H1 (cell line): ENCODE measurements around the gene RIN3. TPM values are rescaled to one million over a fixed set of nuclear protein-coding genes. Genes with fewer than 3 reads are reported as not detected.

ENCODE experiments used
- CTCF ChIA-PET: fragments of 300-600 bp; sonication (Branson Sonifier 250); formaldehyde crosslinking; loops from one replicate; lab custom pipeline; 2021; ENCODE audit not compliant: partially characterized antibody; lab: Charles Lee
- POLR2A ChIA-PET: fragments of 300-600 bp; sonication (Branson Sonifier 250); formaldehyde crosslinking; loops from one replicate; lab custom pipeline; 2021; ENCODE audit warnings: inconsistent platforms; ENCODE audit not compliant: partially characterized antibody; lab: Charles Lee
- DNase-seq, 2 experiments: peaks; one replicate each; pipeline versions ENCODE4 v3.0.0 to v3.0.0-alpha.2; 2010 to 2022; ENCODE audit warnings: low spot score in 2 of 2, low read depth in 1 of 2, mixed read lengths in 1 of 2
- FAIRE-seq: peaks from 2 replicates; lab custom pipeline; 2011; peaks lifted over from hg19 to GRCh38; lab: Jason Lieb, UNC
- H2AFZ ChIP-seq: 2 replicates; pipeline ENCODE4 v1.8.1; 2012; ENCODE audit warnings: low read length, inconsistent platforms
- H2AK5ac ChIP-seq: 2 replicates; pipeline ENCODE4 v1.6.1; 2013; ENCODE audit warnings: low read depth, low read length
- H2BK120ac ChIP-seq: replicated peaks from 2 replicates; pipeline ENCODE3; 2013; ENCODE audit warnings: low read depth, low read length, inconsistent platforms
- H2BK12ac ChIP-seq: 2 replicates; pipeline ENCODE4 v1.6.1; 2013; ENCODE audit warnings: low read depth, low read length
- H2BK15ac ChIP-seq: 2 replicates; pipeline ENCODE4 v1.6.1; 2013; ENCODE audit warnings: low read length
- H2BK20ac ChIP-seq: 2 replicates; pipeline ENCODE4 v1.6.1; 2013; ENCODE audit warnings: low read length
- H2BK5ac ChIP-seq: 2 replicates; pipeline ENCODE4 v1.6.1; 2013; ENCODE audit warnings: low read depth, low read length
- H3K14ac ChIP-seq: 2 replicates; pipeline ENCODE4 v1.6.1; 2013; ENCODE audit warnings: inconsistent platforms; ENCODE audit not compliant: insufficient read length
- H3K18ac ChIP-seq: 2 replicates; pipeline ENCODE4 v1.6.1; 2013; ENCODE audit warnings: low read length; ENCODE audit errors: extremely low read depth
- H3K23ac ChIP-seq: 2 replicates; pipeline ENCODE4 v1.6.1; 2013; ENCODE audit warnings: inconsistent platforms; ENCODE audit not compliant: insufficient read length
- H3K23me2 ChIP-seq: 2 replicates; pipeline ENCODE4 v1.6.1; 2013; ENCODE audit warnings: low read depth, low read length
- H3K27ac ChIP-seq: 2 replicates; pipeline ENCODE4 v1.6.1; 2011; ENCODE audit warnings: low read depth, low read length, inconsistent platforms
- H3K27me3 ChIP-seq, 4 experiments: replicated peaks in 1 of 4; 1 replicate in 1 of 4; 2 replicates in 3 of 4; pipeline versions ENCODE4 v1.6.1 to v1.8.1; 2011 to 2013; ENCODE audit warnings: low read length in 3 of 4, mild to moderate bottlenecking in 3 of 4, inconsistent platforms in 2 of 4, mixed read lengths in 2 of 4, moderate library complexity in 1 of 4; ENCODE audit not compliant: control insufficient read depth in 3 of 4, insufficient read depth in 3 of 4; ENCODE audit errors: extremely low read depth in 1 of 4
- H3K36me3 ChIP-seq, 4 experiments: 2 replicates each; pipeline versions ENCODE4 v1.6.1 to v1.8.1; 2011 to 2013; ENCODE audit warnings: mild to moderate bottlenecking in 4 of 4, low read length in 3 of 4, moderate library complexity in 2 of 4, control low read depth in 1 of 4, inconsistent platforms in 1 of 4; ENCODE audit not compliant: insufficient read depth in 4 of 4, control insufficient read depth in 2 of 4
- H3K4ac ChIP-seq: replicated peaks from 2 replicates; pipeline ENCODE3; 2013; ENCODE audit warnings: low read length, low read depth, mixed read lengths, inconsistent platforms; ENCODE audit not compliant: insufficient read length
- H3K4me1 ChIP-seq, 4 experiments: replicated peaks in 1 of 4; 1 replicate in 1 of 4; 2 replicates in 3 of 4; pipeline versions ENCODE4 v1.6.1 to v1.8.1; 2011 to 2013; ENCODE audit warnings: low read length in 3 of 4, inconsistent platforms in 2 of 4, mixed read lengths in 1 of 4; ENCODE audit not compliant: insufficient read depth in 4 of 4, control insufficient read depth in 3 of 4
- H3K4me2 ChIP-seq, 2 experiments: 2 replicates each; pipeline versions ENCODE4 v1.6.1 to v1.8.1; 2011 to 2013; ENCODE audit warnings: low read depth in 2 of 2, low read length in 2 of 2, control low read depth in 1 of 2, inconsistent platforms in 1 of 2, mild to moderate bottlenecking in 1 of 2; ENCODE audit not compliant: insufficient read depth in 1 of 2
- H3K4me3 ChIP-seq, 4 experiments: fragments of 200-600, 300-600 bp in 1 of 4; sonication (generic), shearing (Covaris generic), sonication (Bioruptor Twin) in 1 of 4; 2 replicates each; pipeline versions ENCODE4 v1.5.1 to v1.8.1; 2011 to 2016; ENCODE audit warnings: low read length in 4 of 4, low read depth in 3 of 4, control low read depth in 2 of 4, inconsistent platforms in 2 of 4, mild to moderate bottlenecking in 2 of 4, mixed read lengths in 1 of 4, moderate library complexity in 1 of 4; ENCODE audit not compliant: insufficient read depth in 2 of 4; ENCODE audit errors: extremely low read depth in 1 of 4
- H3K56ac ChIP-seq: replicated peaks from 2 replicates; pipeline ENCODE3; 2013; ENCODE audit warnings: low read depth, mild to moderate bottlenecking, mixed read lengths, low read length, inconsistent platforms; ENCODE audit not compliant: insufficient read length
- H3K79me1 ChIP-seq: 2 replicates; pipeline ENCODE4 v1.6.1; 2013; ENCODE audit warnings: low read depth, low read length, control low read depth
- H3K79me2 ChIP-seq, 2 experiments: 2 replicates each; pipeline versions ENCODE4 v1.6.1 to v1.8.1; 2012 to 2013; ENCODE audit warnings: low read length in 2 of 2, mild to moderate bottlenecking in 2 of 2, inconsistent platforms in 1 of 2; ENCODE audit not compliant: insufficient read depth in 2 of 2, control insufficient read depth in 1 of 2
- H3K9ac ChIP-seq, 4 experiments: replicated peaks in 1 of 4; 1 replicate in 1 of 4; 2 replicates in 3 of 4; pipeline versions ENCODE4 v1.6.1 to v1.8.1; 2011 to 2013; ENCODE audit warnings: low read depth in 3 of 4, low read length in 3 of 4, control low read depth in 2 of 4, mild to moderate bottlenecking in 2 of 4, moderate library complexity in 2 of 4, inconsistent platforms in 1 of 4; ENCODE audit errors: extremely low read depth in 1 of 4
- H3K9me3 ChIP-seq, 2 experiments: 2 replicates each; pipeline versions ENCODE4 v1.6.1 to v1.8.1; 2012 to 2013; ENCODE audit warnings: mild to moderate bottlenecking in 2 of 2, moderate library complexity in 2 of 2, control low read depth in 1 of 2, inconsistent platforms in 1 of 2, low read depth in 1 of 2, low read length in 1 of 2, mixed read lengths in 1 of 2; ENCODE audit not compliant: insufficient read depth in 2 of 2
- H4K20me1 ChIP-seq, 2 experiments: replicated peaks in 1 of 2; 2 replicates each; pipeline versions ENCODE3 to v1.8.1; 2011 to 2013; ENCODE audit warnings: inconsistent platforms in 2 of 2, low read length in 2 of 2, mild to moderate bottlenecking in 1 of 2; ENCODE audit not compliant: insufficient read depth in 2 of 2, control insufficient read depth in 1 of 2
- H4K5ac ChIP-seq: 2 replicates; pipeline ENCODE4 v1.6.1; 2013; ENCODE audit warnings: low read length, low read depth, mixed read lengths, inconsistent platforms; ENCODE audit not compliant: insufficient read length
- H4K8ac ChIP-seq: 2 replicates; pipeline ENCODE4 v1.8.0; 2013; ENCODE audit warnings: mild to moderate bottlenecking, moderate library complexity, low read length, inconsistent platforms; ENCODE audit not compliant: insufficient read depth; ENCODE audit errors: extremely low read depth
- H4K91ac ChIP-seq: replicated peaks from 2 replicates; pipeline ENCODE3; 2013; ENCODE audit warnings: low read length, mixed read lengths, inconsistent platforms; ENCODE audit not compliant: insufficient read length
- BRCA1 ChIP-seq: IDR thresholded peaks from 2 replicates; pipeline ENCODE4 v1.6.1; 2012; ENCODE audit warnings: low read depth, low read length, improper control_type of control experiment
- CBX8 ChIP-seq: fragments of 300-800, 300-1000 bp; sonication (generic); IDR thresholded peaks from 2 replicates; pipeline ENCODE4 v1.7.1; 2016; ENCODE audit warnings: low read depth, low read length, borderline replicate concordance
- CHD2 ChIP-seq: IDR thresholded peaks from 2 replicates; pipeline ENCODE4 v1.6.1; 2012; ENCODE audit warnings: low read length, improper control_type of control experiment
- GTF2F1 ChIP-seq: IDR thresholded peaks from 2 replicates; pipeline ENCODE4 v1.6.1; 2012; ENCODE audit warnings: low read depth, low read length, improper control_type of control experiment, borderline replicate concordance
- SIN3A ChIP-seq, 2 experiments: IDR thresholded peaks in 1 of 2; conservative IDR thresholded peaks in 1 of 2; 2 replicates each; pipeline ENCODE4 v1.6.1; 2011 to 2012; ENCODE audit warnings: low read length in 2 of 2, improper control_type of control experiment in 1 of 2, low read depth in 1 of 2, mild to moderate bottlenecking in 1 of 2
- SIRT6 ChIP-seq: IDR thresholded peaks from one replicate; pipeline ENCODE4 v1.7.1; 2012; ENCODE audit warnings: low read length, inconsistent platforms
- SP1 ChIP-seq: IDR thresholded peaks from 2 replicates; pipeline ENCODE4 v1.6.1; 2011; ENCODE audit warnings: low read depth, low read length
- SP2 ChIP-seq: IDR thresholded peaks from 2 replicates; pipeline ENCODE4 v1.6.1; 2012; ENCODE audit warnings: mild to moderate bottlenecking, low read length, inconsistent platforms
- SRF ChIP-seq: IDR thresholded peaks from 2 replicates; pipeline ENCODE4 v1.6.1; 2011; ENCODE audit warnings: mild to moderate bottlenecking, low read depth, low read length, moderate library complexity
- TEAD4 ChIP-seq: IDR thresholded peaks from 2 replicates; pipeline ENCODE4 v1.6.1; 2012; ENCODE audit warnings: low read depth, low read length, inconsistent platforms, mixed read lengths
- YY1 ChIP-seq: IDR thresholded peaks from 2 replicates; pipeline ENCODE4 v1.6.1; 2011; ENCODE audit warnings: low read depth, mild to moderate bottlenecking, low read length
- WGBS, 2 experiments: shearing (Covaris generic) in 1 of 2; methylation state at CpG; one replicate each; pipeline versions ENCODE4 v1.1.6 to v1.1.7; 2013 to 2015; ENCODE audit warnings: low lambda C conversion rate in 2 of 2, mixed read lengths in 2 of 2, inconsistent platforms in 1 of 2, low coverage in 1 of 2, missing lambda C conversion rate in 1 of 2; ENCODE audit not compliant: insufficient replicate concordance in 2 of 2, insufficient coverage in 1 of 2, insufficient read length in 1 of 2; ENCODE audit errors: extremely low coverage in 1 of 2, missing lambda C conversion rate in 1 of 2; 5-methylcytosine and 5-hydroxymethylcytosine counted together
- polyA plus RNA-seq, 7 experiments: library from polyadenylated mRNA; depleted of rRNA in 3 of 7; stranded (reverse) in 5 of 7; unstranded in 2 of 7; fragments of >200 nt in 5 of 7; fragments of 200-250 nt in 2 of 7; gene quantifications; 1 replicate in 5 of 7; 2 replicates in 1 of 7; 4 replicates in 1 of 7; pipeline versions ENCODE4 v1.2.1 to v1.2.3, GENCODE V29; 2011 to 2013; ENCODE audit warnings: missing spikeins in 2 of 7, mixed read lengths in 2 of 7
- total RNA-seq: library from RNA; stranded (reverse); fragmentation: NEBNext Ultra II Directional; extraction: Animal tissue kit (Norgen Biotek cat#: 25700); gene quantifications from 2 replicates; pipeline ENCODE4 v1.2.1, GENCODE V29; 2021
- TF ChIP-seq, protein P1 (sequence below): IDR thresholded peaks from 2 replicates; pipeline ENCODE4 v1.6.1; 2012; ENCODE audit warnings: low read length, inconsistent platforms
- TF ChIP-seq, protein P2 (sequence below): IDR thresholded peaks from 2 replicates; pipeline ENCODE4 v1.6.1; 2011; ENCODE audit warnings: low read length, improper control_type of control experiment

RIN3 gene
- total and polyA plus RNA-seq, 2 of the 8 experiments (the other 6 are each of a cell fraction or from before 2014, with no cell fraction given): 0.59 to 1.5 TPM

DNA sequence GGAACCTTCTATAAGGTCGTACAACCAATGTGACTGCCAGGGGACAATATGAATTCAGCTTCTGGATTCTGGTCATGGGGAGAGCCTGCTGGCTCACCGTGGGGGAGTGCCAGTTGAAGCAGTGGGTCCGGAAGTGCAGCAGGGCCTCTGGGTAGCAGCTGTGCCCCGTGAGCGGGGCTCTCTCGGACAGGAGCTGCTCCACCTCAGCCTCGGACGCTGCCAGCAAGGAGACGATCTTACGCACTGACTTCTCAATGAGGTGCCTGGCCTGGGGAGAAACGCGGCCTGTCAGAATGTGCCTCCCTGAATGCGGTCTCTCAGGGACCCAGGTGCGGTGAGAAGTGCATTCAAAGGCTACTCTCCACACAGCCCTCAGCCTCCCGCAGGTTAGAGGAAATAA lies 192.8 kb downstream of the RIN3 start:
- no peak overlapping the region for H3K27ac ChIP-seq
- no peak overlapping the region for H4K5ac ChIP-seq
- DNase-seq (no peak), FAIRE-seq (no peak)
- H2BK15ac ChIP-seq: no peak overlapping the region
- H2BK20ac ChIP-seq: no peak overlapping the region
- H3K18ac ChIP-seq: no peak overlapping the region
- H3K4me3 ChIP-seq: no peak overlapping the region
- no peak overlapping the region for H3K4me2 ChIP-seq
- no peak overlapping the region for H3K4ac ChIP-seq
- H3K79me2 ChIP-seq: no peaks in the 10 kb centered on the region
- 95% methylated on average over 14 of the region's 15 CpGs; no CpG with 5 or more reads in 1 of the 2 experiments for WGBS, 2 experiments
- no peak overlapping the region for H4K91ac ChIP-seq
- H3K9me3 ChIP-seq: no peaks in the 10 kb centered on the region
- no peak overlapping the region for H2BK12ac ChIP-seq
- H3K9ac ChIP-seq: no peak overlapping the region
- H3K79me1 ChIP-seq: no peaks in the 10 kb centered on the region
- ChIA-PET CTCF (interaction anchor here (1.0 kb wide), 1 partner anchor 8 kb away, joined by 3 read pairs; no protein-coding TSS in a partner anchor), POLR2A (no interaction called here)
- H2BK5ac ChIP-seq: no peak overlapping the region
- H3K56ac ChIP-seq: no peak overlapping the region
- H4K8ac ChIP-seq: no peak overlapping the region
- no peaks in the 10 kb centered on the region for H4K20me1 ChIP-seq
- H3K27me3 ChIP-seq: no peaks in the 10 kb centered on the region
- H2BK120ac ChIP-seq: no peak overlapping the region
- no peak overlapping the region for H3K23ac ChIP-seq
- no peak overlapping the region for H2AK5ac ChIP-seq
- no peaks in the 10 kb centered on the region for H3K23me2 ChIP-seq
- no peak overlapping the region for H3K14ac ChIP-seq
- no peak overlapping the region for H2AFZ ChIP-seq
- H3K4me1 ChIP-seq: peaks cover 0 to 3% (median 0%) of the 10 kb centered on the region in 4 experiments; a peak in 1 of 7 replicates
- peaks cover 0 to 26% (median 2%) of the 10 kb centered on the region in 4 experiments; a peak in 6 of 8 replicates for H3K36me3 ChIP-seq
- TF ChIP-seq TEAD4 (no peak), BRCA1 (no peak), CBX8 (no peak), SRF (no peak), CHD2 (no peak), SIN3A (conservative IDR thresholded peaks at IDR 0.05 in 1 of 2, IDR thresholded peaks at IDR 0.05 in 1 of 2; ENCODE audit: low read depth in 1 of 2, low read length in 2 of 2) (no peak), SP2 (no peak), YY1 (no peak), SIRT6 (no peak), GTF2F1 (no peak), SP1 (no peak)
- TF ChIP-seq, protein P1, sequence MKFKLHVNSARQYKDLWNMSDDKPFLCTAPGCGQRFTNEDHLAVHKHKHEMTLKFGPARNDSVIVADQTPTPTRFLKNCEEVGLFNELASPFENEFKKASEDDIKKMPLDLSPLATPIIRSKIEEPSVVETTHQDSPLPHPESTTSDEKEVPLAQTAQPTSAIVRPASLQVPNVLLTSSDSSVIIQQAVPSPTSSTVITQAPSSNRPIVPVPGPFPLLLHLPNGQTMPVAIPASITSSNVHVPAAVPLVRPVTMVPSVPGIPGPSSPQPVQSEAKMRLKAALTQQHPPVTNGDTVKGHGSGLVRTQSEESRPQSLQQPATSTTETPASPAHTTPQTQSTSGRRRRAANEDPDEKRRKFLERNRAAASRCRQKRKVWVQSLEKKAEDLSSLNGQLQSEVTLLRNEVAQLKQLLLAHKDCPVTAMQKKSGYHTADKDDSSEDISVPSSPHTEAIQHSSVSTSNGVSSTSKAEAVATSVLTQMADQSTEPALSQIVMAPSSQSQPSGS: no peak
- TF ChIP-seq, protein P2, sequence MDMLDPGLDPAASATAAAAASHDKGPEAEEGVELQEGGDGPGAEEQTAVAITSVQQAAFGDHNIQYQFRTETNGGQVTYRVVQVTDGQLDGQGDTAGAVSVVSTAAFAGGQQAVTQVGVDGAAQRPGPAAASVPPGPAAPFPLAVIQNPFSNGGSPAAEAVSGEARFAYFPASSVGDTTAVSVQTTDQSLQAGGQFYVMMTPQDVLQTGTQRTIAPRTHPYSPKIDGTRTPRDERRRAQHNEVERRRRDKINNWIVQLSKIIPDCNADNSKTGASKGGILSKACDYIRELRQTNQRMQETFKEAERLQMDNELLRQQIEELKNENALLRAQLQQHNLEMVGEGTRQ: no peak
